IMR-90 (cell line): ENCODE measurements around the gene TTC31. TPM values are rescaled to one million over a fixed set of nuclear protein-coding genes. Genes with fewer than 3 reads are reported as not detected.
A peak's percentile ranks its signal among the peaks of the same experiment; 100 is the strongest.

ENCODE experiments used
- ATAC-seq: fragments of 200-7000 bp; cut with Tn5 transposase; 2 replicates; pipeline ENCODE4 v1.9.1; 2020; ENCODE audit warnings: low read depth, mild to moderate bottlenecking, moderate library complexity
- BruUV-seq: library from RNA; stranded (reverse); fragments of 400-500 nt; replicated peaks from 2 replicates; lab custom pipeline; 2021; lab: Mats Ljungman, UMichigan
- CTCF ChIA-PET: fragments of 300-600 bp; formaldehyde crosslinking; extraction: SDS; loops from one replicate; lab custom pipeline; 2021; ENCODE audit warnings: antibody characterized with exemption; lab: Yijun Ruan, JAX
- POLR2A ChIA-PET: fragments of 300-600 bp; sonication (Branson Sonifier 250); formaldehyde crosslinking; loops from one replicate; lab custom pipeline; 2022; ENCODE audit warnings: antibody characterized with exemption; ENCODE audit not compliant: unreplicated experiment; lab: Charles Lee
- DNase-seq: peaks from one replicate; pipeline ENCODE4 v3.0.0; 2013
- H2AFZ ChIP-seq: replicated peaks from 2 replicates; pipeline ENCODE3; 2013; ENCODE audit warnings: low read length, mild to moderate bottlenecking; ENCODE audit not compliant: poor library complexity
- H2AK5ac ChIP-seq: 2 replicates; pipeline ENCODE4 v1.6.1; 2013; ENCODE audit warnings: low read depth, low read length, inconsistent platforms
- H2AK9ac ChIP-seq: replicated peaks from 2 replicates; pipeline ENCODE3; 2013; ENCODE audit warnings: mild to moderate bottlenecking, low read depth, low read length, moderate library complexity; ENCODE audit not compliant: poor library complexity
- H2BK120ac ChIP-seq: 2 replicates; pipeline ENCODE4 v1.6.1; 2013; ENCODE audit warnings: low read depth, low read length, inconsistent platforms
- H2BK15ac ChIP-seq: 3 replicates; pipeline ENCODE4 v1.6.1; 2013; ENCODE audit warnings: low read depth, low read length, inconsistent platforms
- H2BK20ac ChIP-seq: 2 replicates; pipeline ENCODE4 v1.6.1; 2013; ENCODE audit warnings: low read depth, mild to moderate bottlenecking, inconsistent platforms, low read length, moderate library complexity
- H2BK5ac ChIP-seq: 2 replicates; pipeline ENCODE4 v1.6.1; 2013; ENCODE audit warnings: mild to moderate bottlenecking, low read depth, low read length, inconsistent platforms; ENCODE audit not compliant: poor library complexity, severe bottlenecking
- H3K14ac ChIP-seq: replicated peaks from 2 replicates; pipeline ENCODE4 v1.6.1; 2013; ENCODE audit warnings: low read depth, low read length, inconsistent platforms
- H3K18ac ChIP-seq: 2 replicates; pipeline ENCODE4 v1.6.1; 2013; ENCODE audit warnings: low read depth, low read length, control low read depth
- H3K23ac ChIP-seq: 2 replicates; pipeline ENCODE4 v1.6.1; 2013; ENCODE audit warnings: low read depth, low read length, inconsistent platforms
- H3K27ac ChIP-seq: 2 replicates; pipeline ENCODE4 v1.5.1; 2013; ENCODE audit warnings: mild to moderate bottlenecking, control low read depth, low read length; ENCODE audit not compliant: insufficient read depth
- H3K27me3 ChIP-seq: 2 replicates; pipeline ENCODE4 v1.6.1; 2013; ENCODE audit warnings: low read length; ENCODE audit not compliant: control insufficient read depth, insufficient read depth
- H3K36me3 ChIP-seq: 2 replicates; pipeline ENCODE4 v1.6.1; 2013; ENCODE audit warnings: low read length, mixed read lengths; ENCODE audit not compliant: control insufficient read depth, insufficient read depth
- H3K4ac ChIP-seq: 2 replicates; pipeline ENCODE4 v1.6.1; 2013; ENCODE audit warnings: low read depth, low read length, inconsistent platforms
- H3K4me1 ChIP-seq: 2 replicates; pipeline ENCODE4 v1.6.1; 2013; ENCODE audit warnings: low read length, mixed read lengths; ENCODE audit not compliant: control insufficient read depth, insufficient read depth
- H3K4me2 ChIP-seq: 2 replicates; pipeline ENCODE4 v1.6.1; 2013; ENCODE audit warnings: low read depth, mild to moderate bottlenecking, control low read depth, low read length, moderate library complexity
- H3K4me3 ChIP-seq: 2 replicates; pipeline ENCODE4 v1.5.1; 2013; ENCODE audit warnings: low read depth, mild to moderate bottlenecking, control low read depth, low read length, moderate library complexity; ENCODE audit not compliant: insufficient read depth
- H3K56ac ChIP-seq: 2 replicates; pipeline ENCODE4 v1.6.1; 2013; ENCODE audit warnings: low read length, inconsistent platforms; ENCODE audit not compliant: insufficient read depth; ENCODE audit errors: extremely low read depth
- H3K79me1 ChIP-seq, 2 experiments: 2 replicates each; pipeline ENCODE4 v1.6.1; 2013; ENCODE audit warnings: low read length in 2 of 2, inconsistent platforms in 1 of 2, low read depth in 1 of 2
- H3K9ac ChIP-seq: 2 replicates; pipeline ENCODE4 v1.6.1; 2013; ENCODE audit warnings: low read depth, low read length, control low read depth
- H3K9me1 ChIP-seq: 2 replicates; pipeline ENCODE4 v1.6.1; 2013; ENCODE audit warnings: low read length, inconsistent platforms; ENCODE audit not compliant: insufficient read depth
- H3K9me3 ChIP-seq: 2 replicates; pipeline ENCODE4 v1.6.1; 2013; ENCODE audit warnings: low read length; ENCODE audit not compliant: control insufficient read depth, insufficient read depth
- H4K20me1 ChIP-seq: 2 replicates; pipeline ENCODE4 v1.6.1; 2013; ENCODE audit warnings: low read length, inconsistent platforms; ENCODE audit not compliant: insufficient read depth
- H4K5ac ChIP-seq: 2 replicates; pipeline ENCODE4 v1.6.1; 2013; ENCODE audit warnings: mild to moderate bottlenecking, low read depth, low read length, control low read depth
- H4K8ac ChIP-seq, 2 experiments: 2 replicates each; pipeline ENCODE4 v1.6.1; 2013; ENCODE audit warnings: low read depth in 2 of 2, low read length in 2 of 2, control low read depth in 1 of 2, inconsistent platforms in 1 of 2
- H4K91ac ChIP-seq: 2 replicates; pipeline ENCODE4 v1.6.1; 2013; ENCODE audit warnings: low read depth, low read length, inconsistent platforms; ENCODE audit not compliant: insufficient read depth
- BHLHE40 ChIP-seq: fragments of 150-350 bp; IDR thresholded peaks from 2 replicates; pipeline ENCODE4 v1.6.1; 2016; ENCODE audit warnings: mild to moderate bottlenecking, low read depth, low read length
- CEBPB ChIP-seq: IDR thresholded peaks from 2 replicates; pipeline ENCODE4 v1.6.1; 2012; ENCODE audit warnings: low read depth, low read length, improper control_type of control experiment
- MAFK ChIP-seq: IDR thresholded peaks from 2 replicates; pipeline ENCODE4 v1.6.1; 2012; ENCODE audit warnings: low read depth, low read length, improper control_type of control experiment
- RAD21 ChIP-seq: IDR thresholded peaks from 2 replicates; pipeline ENCODE4 v1.6.1; 2012; ENCODE audit warnings: low read length, improper control_type of control experiment
- RCOR1 ChIP-seq: IDR thresholded peaks from 2 replicates; pipeline ENCODE4 v1.6.1; 2012; ENCODE audit warnings: mild to moderate bottlenecking, low read length, improper control_type of control experiment; ENCODE audit not compliant: insufficient replicate concordance
- RFX5 ChIP-seq: IDR thresholded peaks from 2 replicates; pipeline ENCODE4 v1.8.0; 2012; ENCODE audit warnings: low read depth, mild to moderate bottlenecking, low read length, moderate library complexity
- WGBS, 2 experiments: methylation state at CpG; one replicate each; pipeline versions ENCODE4 v1.1.5 to v1.1.7; 2013; ENCODE audit warnings: missing lambda C conversion rate in 2 of 2; ENCODE audit not compliant: insufficient read length in 1 of 2; ENCODE audit errors: extremely low coverage in 2 of 2; 5-methylcytosine and 5-hydroxymethylcytosine counted together
- dilution Hi-C: fragments of 300-500 bp; cut with HindIII; formaldehyde crosslinking; loops from one replicate; pipeline ENCODE4 v1.14.3; 2018; ENCODE audit warnings: low sequenced_read_pairs; ENCODE audit not compliant: unreplicated experiment
- in situ Hi-C: fragments of 300-500 bp; cut with MboI; formaldehyde crosslinking; loops from 3 replicates; pipeline ENCODE4 v1.14.3; 2019; ENCODE audit warnings: low sequenced_read_pairs, inconsistent platforms, mixed read lengths
- intact Hi-C: fragments of 100-400 bp; cut with micrococcal nuclease; formaldehyde crosslinking; loops from 2 replicates; pipeline ENCODE4 v1.10.0; 2022
- polyA plus RNA-seq, 3 experiments: library from polyadenylated mRNA; depleted of rRNA; stranded (reverse); fragments of >200 nt; gene quantifications; 2 replicates each; pipeline ENCODE4 v1.2.3, GENCODE V29; 2012; ENCODE audit warnings: low replicate concordance in 1 of 3
- total RNA-seq: library from RNA; depleted of rRNA; stranded (reverse); fragments of >200 nt; gene quantifications from 2 replicates; pipeline ENCODE4 v1.2.3, GENCODE V29; 2012
- TF ChIP-seq, protein P1 (sequence below): fragments of 150-350 bp; IDR thresholded peaks from 2 replicates; pipeline ENCODE4 v1.6.1; 2016; ENCODE audit warnings: low read depth, mild to moderate bottlenecking, low read length, moderate library complexity, borderline replicate concordance

TTC31 gene
- total and polyA plus RNA-seq, 2 of the 4 experiments (the other 2 are of a cell fraction), result 6.3 to 18.8 TPM

GRCh38 chr2:74536166-74536950 lies 53.5 kb downstream of the TTC31 start:
- H4K20me1 ChIP-seq, result no peaks in the 10 kb centered on the region
- H3K9ac ChIP-seq, result no peak overlapping the region
- H3K9me3 ChIP-seq, result no peaks in the 10 kb centered on the region
- no peak overlapping the region for H4K8ac ChIP-seq
- H3K4me1 ChIP-seq, result peaks cover 1% of the 10 kb centered on the region; the same call in 1 of the 2 replicates
- no peaks in the 10 kb centered on the region for H3K27me3 ChIP-seq
- dilution Hi-C loops (no loop called here), intact Hi-C loops (no loop called here), in situ Hi-C loops (no loop called here)
- no peak overlapping the region for H2AK9ac ChIP-seq
- H3K36me3 ChIP-seq, result peaks cover 31% of the 10 kb centered on the region
- H3K4ac ChIP-seq, result no peak overlapping the region
- 95% methylated on average over 14 of the region's 23 CpGs; no CpG with 5 or more reads in 1 of the 2 experiments for WGBS, 2 experiments
- H3K79me1 ChIP-seq, result peaks cover 6 to 11% of the 10 kb centered on the region in 2 experiments
- no peak overlapping the region for H3K23ac ChIP-seq
- H3K27ac ChIP-seq, result no peak overlapping the region
- no peak overlapping the region for H2BK15ac ChIP-seq
- CTCF ChIA-PET, result no interaction called here
- no peak overlapping the region for H2BK120ac ChIP-seq
- H3K4me2 ChIP-seq, result no peak overlapping the region
- H3K18ac ChIP-seq, result no peak overlapping the region
- POLR2A ChIA-PET, result no interaction called here
- H3K9me1 ChIP-seq, result peaks cover 1% of the 10 kb centered on the region
- H4K91ac ChIP-seq, result no peak overlapping the region
- H3K14ac ChIP-seq, result no peak overlapping the region
- no peak overlapping the region for H3K56ac ChIP-seq
- H2BK20ac ChIP-seq, result no peak overlapping the region
- no TSS peak for BruUV-seq
- DNase-seq, result no peak
- peak overlapping the region; percentile 16 for H2AFZ ChIP-seq
- no peak overlapping the region for H4K5ac ChIP-seq
- no peak overlapping the region for H2AK5ac ChIP-seq
- H3K4me3 ChIP-seq, result no peak overlapping the region
- ATAC-seq, result no peak
- TF ChIP-seq, protein P1, sequence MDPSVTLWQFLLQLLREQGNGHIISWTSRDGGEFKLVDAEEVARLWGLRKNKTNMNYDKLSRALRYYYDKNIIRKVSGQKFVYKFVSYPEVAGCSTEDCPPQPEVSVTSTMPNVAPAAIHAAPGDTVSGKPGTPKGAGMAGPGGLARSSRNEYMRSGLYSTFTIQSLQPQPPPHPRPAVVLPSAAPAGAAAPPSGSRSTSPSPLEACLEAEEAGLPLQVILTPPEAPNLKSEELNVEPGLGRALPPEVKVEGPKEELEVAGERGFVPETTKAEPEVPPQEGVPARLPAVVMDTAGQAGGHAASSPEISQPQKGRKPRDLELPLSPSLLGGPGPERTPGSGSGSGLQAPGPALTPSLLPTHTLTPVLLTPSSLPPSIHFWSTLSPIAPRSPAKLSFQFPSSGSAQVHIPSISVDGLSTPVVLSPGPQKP, result no peak
- TF ChIP-seq RFX5 (no peak), RCOR1 (no peak), RAD21 (no peak), BHLHE40 (no peak), CEBPB (no peak), MAFK (no peak)
- no peak overlapping the region for H2BK5ac ChIP-seq
